ENCODE results near the gene UBXN6.

- TF ChIP-seq, protein P1, sequence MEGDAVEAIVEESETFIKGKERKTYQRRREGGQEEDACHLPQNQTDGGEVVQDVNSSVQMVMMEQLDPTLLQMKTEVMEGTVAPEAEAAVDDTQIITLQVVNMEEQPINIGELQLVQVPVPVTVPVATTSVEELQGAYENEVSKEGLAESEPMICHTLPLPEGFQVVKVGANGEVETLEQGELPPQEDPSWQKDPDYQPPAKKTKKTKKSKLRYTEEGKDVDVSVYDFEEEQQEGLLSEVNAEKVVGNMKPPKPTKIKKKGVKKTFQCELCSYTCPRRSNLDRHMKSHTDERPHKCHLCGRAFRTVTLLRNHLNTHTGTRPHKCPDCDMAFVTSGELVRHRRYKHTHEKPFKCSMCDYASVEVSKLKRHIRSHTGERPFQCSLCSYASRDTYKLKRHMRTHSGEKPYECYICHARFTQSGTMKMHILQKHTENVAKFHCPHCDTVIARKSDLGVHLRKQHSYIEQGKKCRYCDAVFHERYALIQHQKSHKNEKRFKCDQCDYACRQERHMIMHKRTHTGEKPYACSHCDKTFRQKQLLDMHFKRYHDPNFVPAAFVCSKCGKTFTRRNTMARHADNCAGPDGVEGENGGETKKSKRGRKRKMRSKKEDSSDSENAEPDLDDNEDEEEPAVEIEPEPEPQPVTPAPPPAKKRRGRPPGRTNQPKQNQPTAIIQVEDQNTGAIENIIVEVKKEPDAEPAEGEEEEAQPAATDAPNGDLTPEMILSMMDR (IDR thresholded peaks at IDR 0.05 in 8 of 11, conservative IDR thresholded peaks at IDR 0.05 in 3 of 11) = no peak
- TF ChIP-seq POLR2AphosphoS5 (IDR thresholded peaks at IDR 0.05) = no peak
Measured at GRCh38 chr19:4473763-4474513, 16.3 kb upstream of the UBXN6 start.
